ENCODE measurements around the gene ATP11A.
"Not testable (repeated sequence)": the region's sequence is repeated elsewhere in the genome, so short reads cannot be mapped to it uniquely, and the experiment has no call there.

The ATP11A gene

DNA sequence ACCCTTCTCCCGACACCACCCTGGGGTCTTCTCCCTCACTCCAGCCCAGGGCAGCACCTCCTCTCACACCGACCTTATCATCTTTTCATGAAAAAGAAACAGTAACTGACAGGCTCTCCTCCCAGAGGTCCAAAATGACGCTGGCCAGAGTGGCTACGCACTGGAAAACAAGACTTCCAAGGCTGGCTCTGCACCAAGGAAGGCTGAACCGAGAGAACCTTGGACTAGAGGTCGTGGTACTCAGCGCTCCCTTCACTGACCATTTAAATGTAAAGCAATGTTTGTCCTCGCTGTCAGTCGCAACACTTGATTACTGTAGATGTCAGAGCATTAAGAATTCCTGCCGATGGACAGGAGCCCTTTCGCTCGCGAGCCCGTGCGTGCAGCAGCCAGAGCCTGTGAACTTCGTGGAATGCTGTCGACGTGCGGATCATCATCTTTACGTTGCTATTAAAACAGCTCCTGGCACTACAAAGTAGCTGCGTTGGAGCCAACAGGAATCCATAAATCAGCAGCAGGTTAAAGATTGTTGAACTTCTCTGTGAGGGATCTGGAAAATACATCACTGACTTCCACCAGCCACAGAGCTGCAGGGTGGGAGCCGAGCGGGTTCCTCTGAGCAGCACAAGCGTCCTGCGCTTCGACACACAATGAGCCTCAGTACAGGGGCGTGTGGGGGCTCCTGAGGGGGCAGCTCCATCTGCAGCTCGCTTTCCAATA, 153.7 kb downstream of the ATP11A start:
- no peak for DNase-seq

DNA sequence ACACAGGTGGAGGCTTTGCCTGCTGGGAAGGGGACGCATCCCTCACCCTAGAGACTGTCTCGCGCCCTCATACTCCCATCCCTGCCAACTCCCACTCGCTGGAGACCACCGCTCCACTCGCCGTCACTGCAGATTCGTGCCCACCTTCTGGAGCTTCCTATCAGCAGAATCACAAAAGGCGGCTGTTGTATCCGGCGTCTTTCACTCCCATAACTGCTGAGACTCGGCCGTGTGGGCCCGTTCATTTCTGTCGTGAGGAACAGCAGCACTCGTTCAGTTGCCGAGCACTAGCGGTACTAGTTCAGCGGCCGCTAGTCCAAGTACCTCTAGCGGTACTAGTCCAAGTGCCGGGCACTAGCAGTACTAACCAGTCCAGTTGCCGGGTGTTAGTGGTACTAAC, 154.6 kb downstream of the ATP11A start:
- DNase-seq: no peak

GRCh38 chr13:112844879-112845278, 155.0 kb downstream of the ATP11A start:
- no peak for DNase-seq

DNA sequence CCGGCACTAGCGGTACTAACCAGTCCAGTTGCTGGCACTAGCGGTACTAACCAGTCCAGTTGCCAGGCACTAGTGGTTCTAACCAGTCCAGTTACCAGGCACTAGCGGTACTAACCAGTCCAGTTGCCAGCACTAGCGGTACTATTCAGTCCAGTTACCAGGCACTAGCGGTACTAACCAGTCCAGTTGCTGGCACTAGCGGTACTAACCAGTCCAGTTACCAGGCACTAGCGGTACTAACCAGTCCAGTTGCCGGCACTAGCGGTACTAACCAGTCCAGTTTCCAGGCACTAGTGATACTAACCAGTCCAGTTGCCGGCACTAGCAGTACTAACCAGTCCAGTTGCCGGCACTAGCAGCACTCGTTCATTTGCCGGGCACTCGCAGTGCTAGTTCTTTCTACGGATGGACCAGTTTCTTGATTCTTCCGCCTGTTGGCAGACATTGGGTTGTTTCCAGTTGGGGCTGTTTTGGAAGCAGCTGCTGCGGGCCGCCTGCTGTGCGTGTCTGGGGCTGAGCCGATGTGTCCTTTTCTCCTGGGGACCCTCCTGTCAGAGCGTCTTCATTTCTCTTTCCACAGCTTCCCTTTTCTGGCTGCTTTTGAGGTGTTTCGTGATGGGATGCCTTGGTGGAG, 155.8 kb downstream of the ATP11A start:
- no peak for DNase-seq

- DNase-seq: no peak
These were observed 156.7 kb downstream of the ATP11A start for GRCh38 chr13:112846411-112847115.

- peak; percentile 76 to 85 for DNase-seq
These were observed 159.7 kb downstream of the ATP11A start for GRCh38 chr13:112849500-112849899.

- DNase-seq: no peak
These were observed 160.4 kb downstream of the ATP11A start for GRCh38 chr13:112850273-112850672.

DNA sequence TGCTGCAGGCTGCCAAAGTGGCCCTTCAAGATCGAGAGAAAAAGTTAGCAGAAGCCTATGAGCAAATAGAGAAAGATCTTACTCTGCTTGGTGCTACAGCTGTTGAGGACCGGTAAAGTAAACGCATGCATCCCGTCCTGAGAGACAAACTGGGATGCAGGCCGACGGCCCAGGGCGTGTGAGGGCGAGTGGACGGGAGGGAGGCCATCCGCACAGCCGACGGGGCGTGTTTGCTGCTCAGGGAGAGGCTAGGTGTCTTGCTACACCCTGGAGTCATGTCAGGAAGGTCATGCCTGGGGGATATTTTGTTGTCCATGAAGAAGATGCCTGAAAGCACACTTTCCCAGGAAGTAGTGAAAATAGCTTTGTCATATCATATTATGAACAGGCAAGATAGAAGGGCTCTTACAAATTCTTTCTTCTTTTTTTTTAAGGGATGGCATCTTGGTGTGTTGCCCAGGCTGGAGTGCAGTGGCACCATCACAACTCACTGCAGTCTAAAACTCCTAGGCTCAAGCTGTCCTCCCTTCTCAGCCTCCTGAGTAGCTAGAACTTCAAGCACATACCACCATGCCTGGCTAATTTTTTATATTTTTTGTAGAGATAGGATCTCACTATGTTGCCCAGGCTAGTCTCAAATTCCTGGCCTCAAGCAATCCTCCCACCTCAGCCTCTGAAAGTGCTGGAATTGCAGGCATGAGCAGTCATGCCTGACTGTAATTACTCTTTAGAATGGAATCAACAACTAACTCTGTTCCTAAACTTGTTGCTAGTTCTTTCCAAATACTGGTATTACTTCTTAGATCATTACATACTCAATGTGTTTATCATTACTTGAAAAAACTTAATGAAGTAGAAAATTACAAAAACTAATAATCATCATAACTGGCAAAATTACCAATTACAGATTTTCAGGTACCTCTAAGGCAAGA, 161.5 kb downstream of the ATP11A start:
- DNase-seq: no peak

DNA sequence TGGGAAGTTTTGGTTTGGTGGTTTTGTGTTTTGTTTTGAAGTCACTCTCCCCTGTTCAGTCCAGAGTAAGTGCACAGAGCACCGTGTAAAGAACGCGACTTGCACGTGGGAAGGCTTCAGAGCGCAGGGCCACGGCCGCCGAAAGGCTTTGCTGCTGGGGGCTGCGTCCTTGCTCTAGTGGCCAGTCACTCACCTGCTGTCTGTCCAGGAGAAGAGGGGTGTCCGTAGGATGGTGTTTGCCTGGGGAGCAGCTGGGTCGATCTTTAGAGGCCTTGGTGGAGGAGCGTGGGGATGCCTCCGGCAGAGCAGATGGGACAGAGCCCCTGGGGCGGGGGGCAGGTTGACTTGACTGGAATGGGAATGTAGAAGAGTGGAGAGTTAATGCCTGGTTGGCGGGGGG, 162.6 kb downstream of the ATP11A start:
- no peak for DNase-seq

DNA sequence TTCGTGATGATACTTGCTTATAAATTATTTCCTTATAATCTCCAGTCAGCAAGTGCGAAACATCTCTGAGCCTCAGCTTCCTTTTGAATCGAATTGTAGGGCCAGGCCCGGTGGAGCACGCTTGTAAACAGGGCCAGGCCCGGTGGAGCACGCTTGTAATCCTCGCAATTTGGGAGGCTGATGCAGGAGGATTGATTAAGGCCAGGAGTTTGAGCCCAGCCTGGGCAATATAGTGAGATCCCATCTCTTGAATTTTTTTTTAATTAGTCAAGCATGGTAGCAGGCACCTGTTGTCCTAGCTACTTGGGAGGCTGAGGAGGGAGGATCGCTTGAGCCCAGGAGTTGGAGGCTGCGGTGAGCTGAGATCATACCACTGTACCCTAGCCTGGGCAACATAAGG, 163.0 kb downstream of the ATP11A start:
- DNase-seq: no peak

DNA sequence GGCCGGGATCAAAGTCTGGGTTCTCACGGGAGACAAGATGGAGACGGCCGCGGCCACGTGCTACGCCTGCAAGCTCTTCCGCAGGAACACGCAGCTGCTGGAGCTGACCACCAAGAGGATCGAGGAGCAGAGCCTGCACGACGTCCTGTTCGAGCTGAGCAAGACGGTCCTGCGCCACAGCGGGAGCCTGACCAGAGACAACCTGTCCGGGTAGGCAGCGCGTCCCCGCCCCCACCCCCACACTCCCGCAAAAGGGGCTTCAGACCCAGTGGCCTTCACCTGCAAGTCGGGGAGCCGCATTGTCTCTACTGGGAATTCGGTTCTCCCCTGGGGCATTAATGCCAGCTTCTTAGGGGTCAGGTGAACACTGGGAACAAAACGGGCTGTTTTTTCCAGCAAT, 164.5 kb downstream of the ATP11A start:
- DNase-seq: no peak

DNA sequence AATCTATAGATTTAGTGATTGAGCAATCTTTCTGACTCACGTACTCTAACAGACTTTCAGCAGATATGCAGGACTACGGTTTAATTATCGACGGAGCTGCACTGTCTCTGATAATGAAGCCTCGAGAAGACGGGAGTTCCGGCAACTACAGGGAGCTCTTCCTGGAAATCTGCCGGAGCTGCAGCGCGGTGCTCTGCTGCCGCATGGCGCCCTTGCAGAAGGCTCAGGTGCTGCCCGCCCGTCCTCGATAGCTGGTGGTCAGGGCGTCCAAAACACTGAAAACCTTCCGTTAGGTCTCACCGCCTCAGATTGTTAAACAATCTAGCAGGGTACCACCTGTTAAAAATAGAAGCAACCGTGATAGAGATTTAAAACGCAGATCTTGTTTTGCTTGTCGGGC, 166.0 kb downstream of the ATP11A start:
- no peak for DNase-seq

GRCh38 chr13:112857914-112858490, 168.2 kb downstream of the ATP11A start:
- no peak for DNase-seq

- DNase-seq: no peak
These were observed 169.4 kb downstream of the ATP11A start for GRCh38 chr13:112859128-112859816.

- peak in 1 of 2 experiments; percentile 64 for DNase-seq
These were observed 170.0 kb downstream of the ATP11A start for GRCh38 chr13:112859817-112860190.

DNA sequence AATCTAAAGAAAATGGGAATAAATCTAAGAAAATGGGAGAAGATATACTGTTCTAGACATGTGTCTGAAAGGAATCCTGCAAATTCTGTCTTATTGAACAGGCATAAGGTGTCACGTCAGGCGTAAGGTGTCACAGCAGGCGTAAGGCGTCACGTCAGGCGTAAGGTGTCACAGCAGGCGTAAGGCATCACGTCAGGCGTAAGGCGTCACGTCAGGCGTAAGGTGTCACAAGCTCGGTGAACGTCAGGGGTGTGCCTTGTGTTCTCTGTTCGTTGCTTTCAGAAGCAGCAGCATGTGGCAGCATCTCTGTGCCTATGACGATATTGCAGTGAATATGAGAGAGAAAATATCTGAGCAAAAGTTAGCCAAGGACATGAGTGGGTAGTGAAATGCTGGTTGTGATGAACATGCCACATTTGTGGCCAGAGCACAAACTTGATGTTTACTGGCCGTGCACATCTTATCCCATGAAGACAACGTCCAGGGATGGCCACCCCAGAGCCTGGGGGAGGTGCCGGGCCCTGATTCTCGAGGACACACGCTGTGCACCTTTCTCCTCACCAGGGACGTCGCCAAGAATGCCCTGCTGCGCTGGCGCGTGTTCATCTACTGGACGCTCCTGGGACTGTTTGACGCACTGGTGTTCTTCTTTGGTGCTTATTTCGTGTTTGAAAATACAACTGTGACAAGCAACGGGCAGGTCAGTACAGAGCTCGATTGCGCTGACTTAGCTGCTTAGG, 172.2 kb downstream of the ATP11A start:
- DNase-seq: no peak

DNA sequence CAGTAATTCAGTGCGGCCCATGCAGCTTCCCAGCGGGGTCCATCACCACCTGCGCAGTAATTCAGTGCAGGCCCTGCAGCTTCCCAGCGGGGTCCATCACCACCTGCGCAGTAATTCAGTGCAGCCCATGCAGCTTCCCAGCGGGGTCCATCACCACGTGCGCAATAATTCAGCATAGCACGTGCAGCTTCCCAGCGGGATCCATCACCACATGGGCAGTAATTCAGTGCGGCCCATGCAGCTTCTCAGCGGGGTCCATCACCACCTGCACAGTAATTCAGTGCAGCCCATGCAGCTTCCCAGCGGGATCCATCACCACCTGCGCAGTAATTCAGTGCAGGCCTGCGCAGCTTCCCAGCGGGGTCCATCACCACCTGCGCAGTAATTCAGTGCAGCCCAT, 173.5 kb downstream of the ATP11A start:
- DNase-seq: not testable (repeated sequence)

DNA sequence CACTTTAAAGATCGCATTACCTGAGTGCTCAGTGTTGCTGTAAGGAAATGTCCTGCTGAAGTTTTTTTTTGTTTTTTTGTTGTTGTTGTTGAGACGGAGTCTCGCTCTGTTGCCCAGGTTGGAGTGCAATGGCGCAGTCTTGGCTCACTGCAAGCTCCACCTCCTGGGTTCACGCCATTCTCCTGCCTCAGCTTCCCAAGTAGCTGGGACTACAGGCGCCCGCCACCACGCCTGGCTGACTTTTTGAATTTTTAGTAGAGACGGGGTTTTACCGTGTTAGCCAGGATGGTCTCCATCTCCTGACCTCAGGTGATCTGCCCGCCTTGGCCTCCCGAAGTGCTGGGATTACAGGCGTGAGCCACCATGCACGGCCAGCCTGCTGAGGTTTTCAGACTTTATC, 175.6 kb downstream of the ATP11A start:
- not testable (repeated sequence) for DNase-seq

GRCh38 chr13:112867301-112867711, 177.5 kb downstream of the ATP11A start:
- no peak for DNase-seq

DNA sequence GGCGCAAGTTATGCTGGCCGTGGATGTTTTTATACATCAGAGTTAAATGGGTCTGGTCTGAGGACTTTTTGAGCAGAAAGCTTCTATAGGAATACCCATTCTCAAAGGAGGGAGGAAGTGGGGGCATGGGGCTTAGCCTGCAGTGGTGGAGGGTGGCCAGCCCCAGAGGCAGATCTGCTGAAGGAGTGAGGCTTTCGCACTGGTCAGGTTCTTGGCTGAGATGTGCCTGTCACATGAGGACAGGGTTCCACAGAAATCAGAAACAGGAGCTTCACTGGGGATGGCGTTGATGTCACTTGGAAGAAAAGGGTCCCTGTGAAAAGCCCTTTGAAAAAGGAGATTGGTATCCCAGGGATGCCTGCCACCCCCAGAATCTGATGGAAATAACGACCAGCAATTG, 178.5 kb downstream of the ATP11A start:
- no peak for DNase-seq

Data from NCI-H526 (cell line).